Subcutaneous adipose tissue (tissue), 4 donors: ENCODE data around the gene PRDM5. TPM values are rescaled to one million over a fixed set of nuclear protein-coding genes. Genes with fewer than 3 reads are reported as not detected.

ENCODE experiments used
- CTCF ChIP-seq: fragments of 450-650 bp; IDR thresholded peaks from one replicate; pipeline ENCODE4 v1.5.1; 2016; ENCODE audit warnings: low read depth, mild to moderate bottlenecking, control low read depth, antibody characterized with exemption, moderate library complexity
- total RNA-seq, 4 donors: library from RNA; depleted of rRNA; stranded (reverse); fragments of >200 nt; gene quantifications; one replicate each; pipeline ENCODE4 v1.1.0, GENCODE V29; 2016

Gene PRDM5
- total RNA-seq, 4 donors from 2014 or later, result 7.3 to 15.4 (median 11.1) TPM

GRCh38 chr4:120775431-120775830 is 147.1 kb downstream of the PRDM5 start:
- TF ChIP-seq CTCF, result no peak

GRCh38 chr4:120773641-120774040 is 148.9 kb downstream of the PRDM5 start:
- no peak for TF ChIP-seq CTCF

- no peak for TF ChIP-seq CTCF
Measured at GRCh38 chr4:120771907-120772306, 150.6 kb downstream of the PRDM5 start.

GRCh38 chr4:120770897-120771296 is 151.6 kb downstream of the PRDM5 start:
- no peak for TF ChIP-seq CTCF

- TF ChIP-seq CTCF, result no peak
Measured at GRCh38 chr4:120769227-120769626, 153.3 kb downstream of the PRDM5 start.

- TF ChIP-seq CTCF, result no peak
Measured at GRCh38 chr4:120765260-120765680, 157.3 kb downstream of the PRDM5 start.

GRCh38 chr4:120763650-120764049 is 158.9 kb downstream of the PRDM5 start:
- TF ChIP-seq CTCF, result no peak

GRCh38 chr4:120761070-120761469 is 161.5 kb downstream of the PRDM5 start:
- TF ChIP-seq CTCF, result no peak
